ENCODE measurements around the gene CTU2. TPM values are rescaled to one million over a fixed set of nuclear protein-coding genes. Genes with fewer than 3 reads are reported as not detected.

Gene CTU2
- total RNA-seq, 1 experiment from 2014 or later: 39.4 TPM

DNA sequence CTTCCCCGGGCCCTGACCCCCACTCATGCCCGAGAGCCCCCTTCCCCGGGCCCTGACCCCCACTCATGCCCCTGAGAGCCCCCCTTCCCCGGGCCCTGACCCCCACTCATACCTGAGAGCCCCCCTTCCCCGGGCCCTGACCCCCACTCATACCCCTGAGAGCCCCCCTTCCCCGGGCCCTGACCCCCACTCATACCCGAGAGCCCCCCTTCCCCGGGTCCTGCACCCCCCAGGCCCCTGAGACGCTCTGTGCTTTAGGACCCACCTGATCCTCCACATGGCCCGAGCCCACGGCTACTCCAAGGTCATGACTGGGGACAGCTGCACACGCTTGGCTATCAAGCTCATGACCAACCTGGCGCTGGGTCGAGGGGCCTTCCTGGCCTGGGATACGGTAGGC, 6.8 kb downstream of the CTU2 start:
- Histone ChIP-seq H2AFZ (ENCODE audit: low read length) (no peak overlapping the region), H3K4me2 (ENCODE audit: low read length) (no peak overlapping the region), H3K27me3 (ENCODE audit: low read length) (no peaks in the 10 kb centered on the region), H3K9me2 (replicated peaks; ENCODE audit: low read length) (no peaks in the 10 kb centered on the region), H3K4me1 (ENCODE audit: insufficient read depth, low read length) (no peaks in the 10 kb centered on the region), H3K9me3 (ENCODE audit: low read length) (no peaks in the 10 kb centered on the region), H3K9ac (ENCODE audit: low read length) (no peak overlapping the region), H3K36me3 (ENCODE audit: low read depth, low read length) (peaks cover 4% of the 10 kb centered on the region; the same call in 1 of the 2 replicates), H3K79me2 (ENCODE audit: low read length) (peaks cover 29% of the 10 kb centered on the region), H4K20me1 (ENCODE audit: low read length) (no peaks in the 10 kb centered on the region), H3K4me3 (ENCODE audit: low read length) (no peak overlapping the region), H3F3A (ENCODE audit: low read length, unreplicated experiment) (no peaks in the 10 kb centered on the region), H3K27ac (ENCODE audit: low read length) (no peak overlapping the region)
- DNase-seq (no peak), ATAC-seq (no peak)
- BruUV-seq (replicated peaks): no TSS peak
- TF ChIP-seq EZH2phosphoT487 (IDR thresholded peaks at IDR 0.05; ENCODE audit: borderline replicate concordance, low read length) (no peak), CTCF (conservative IDR thresholded peaks at IDR 0.05; ENCODE audit: low read depth, low read length) (no peak), EZH2 (IDR thresholded peaks at IDR 0.05; ENCODE audit: low read length, unreplicated experiment) (no peak)
- POLR2A ChIA-PET (ENCODE audit: unreplicated experiment): no interaction called here
- CTCF ChIA-PET: no interaction called here
- intact Hi-C loops (cut with micrococcal nuclease): no loop called here

DNA sequence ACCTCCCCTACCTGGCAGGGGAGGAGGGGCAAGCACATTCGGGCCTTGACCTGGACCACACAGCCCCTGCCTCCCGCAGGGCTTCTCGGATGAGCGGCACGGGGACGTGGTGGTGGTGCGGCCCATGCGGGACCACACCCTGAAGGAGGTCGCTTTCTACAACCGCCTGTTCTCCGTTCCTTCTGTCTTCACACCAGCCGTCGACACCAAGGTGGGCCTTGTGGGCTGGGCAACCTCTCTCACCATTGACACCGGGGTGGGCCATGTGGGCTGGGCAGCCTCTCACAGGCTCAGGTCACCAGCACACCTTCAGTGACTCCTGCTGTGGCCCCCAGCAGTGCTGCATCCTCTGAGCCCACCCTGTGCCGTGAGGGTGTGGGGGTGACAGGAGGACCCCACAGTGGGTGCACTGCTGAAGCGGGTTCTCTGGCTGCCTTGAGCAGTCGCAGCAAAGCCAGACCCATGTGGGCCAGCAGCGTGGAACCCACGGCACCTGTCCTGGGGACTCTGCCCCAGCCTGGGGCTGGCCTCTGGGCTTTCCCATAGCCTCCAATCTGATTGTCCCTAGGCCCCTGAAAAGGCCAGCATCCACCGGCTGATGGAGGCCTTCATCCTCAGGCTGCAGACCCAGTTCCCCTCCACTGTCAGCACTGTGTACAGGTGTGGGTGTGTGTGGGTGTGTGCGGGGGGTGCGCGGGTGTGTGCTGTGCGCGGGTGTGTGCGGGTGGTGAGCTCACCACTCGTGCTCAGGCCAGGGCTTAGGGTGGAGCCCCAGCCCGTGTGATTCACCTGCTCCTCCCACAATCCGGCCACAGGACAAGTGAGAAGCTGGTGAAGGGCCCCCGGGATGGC, 7.5 kb downstream of the CTU2 start:
- no peaks in the 10 kb centered on the region for H3K9me2 ChIP-seq (replicated peaks; ENCODE audit: low read length)
- DNase-seq: peak; percentile 18
- intact Hi-C loops (cut with micrococcal nuclease): no loop called here
- H3F3A ChIP-seq (ENCODE audit: low read length, unreplicated experiment): no peaks in the 10 kb centered on the region
- TF ChIP-seq CTCF (conservative IDR thresholded peaks at IDR 0.05; ENCODE audit: low read depth, low read length): no peak
- TF ChIP-seq EZH2phosphoT487 (IDR thresholded peaks at IDR 0.05; ENCODE audit: borderline replicate concordance, low read length): no peak
- no peak for TF ChIP-seq EZH2 (IDR thresholded peaks at IDR 0.05; ENCODE audit: low read length, unreplicated experiment)
- no peaks in the 10 kb centered on the region for H3K4me1 ChIP-seq (ENCODE audit: insufficient read depth, low read length)
- no peak overlapping the region for H3K4me3 ChIP-seq (ENCODE audit: low read length)
- H3K79me2 ChIP-seq (ENCODE audit: low read length): peaks cover 22% of the 10 kb centered on the region
- H3K27me3 ChIP-seq (ENCODE audit: low read length): no peaks in the 10 kb centered on the region
- no peak overlapping the region for H3K9ac ChIP-seq (ENCODE audit: low read length)
- POLR2A ChIA-PET (ENCODE audit: unreplicated experiment): no interaction called here
- ATAC-seq: peak; percentile 86
- H2AFZ ChIP-seq (ENCODE audit: low read length): no peak overlapping the region
- no peak overlapping the region for H3K27ac ChIP-seq (ENCODE audit: low read length)
- no TSS peak for BruUV-seq (replicated peaks)
- no peak overlapping the region for H3K4me2 ChIP-seq (ENCODE audit: low read length)
- no peaks in the 10 kb centered on the region for H3K9me3 ChIP-seq (ENCODE audit: low read length)
- H3K36me3 ChIP-seq (ENCODE audit: low read depth, low read length): peaks cover 4% of the 10 kb centered on the region; the same call in 1 of the 2 replicates
- CTCF ChIA-PET: no interaction called here
- H4K20me1 ChIP-seq (ENCODE audit: low read length): no peaks in the 10 kb centered on the region
